ENCODE results near the gene ATP5MC2. TPM values are rescaled to one million over a fixed set of nuclear protein-coding genes. Genes with fewer than 3 reads are reported as not detected.

The ATP5MC2 gene
- polyA plus RNA-seq, 3 donors, result 498 to 587 (median 522) TPM

DNA sequence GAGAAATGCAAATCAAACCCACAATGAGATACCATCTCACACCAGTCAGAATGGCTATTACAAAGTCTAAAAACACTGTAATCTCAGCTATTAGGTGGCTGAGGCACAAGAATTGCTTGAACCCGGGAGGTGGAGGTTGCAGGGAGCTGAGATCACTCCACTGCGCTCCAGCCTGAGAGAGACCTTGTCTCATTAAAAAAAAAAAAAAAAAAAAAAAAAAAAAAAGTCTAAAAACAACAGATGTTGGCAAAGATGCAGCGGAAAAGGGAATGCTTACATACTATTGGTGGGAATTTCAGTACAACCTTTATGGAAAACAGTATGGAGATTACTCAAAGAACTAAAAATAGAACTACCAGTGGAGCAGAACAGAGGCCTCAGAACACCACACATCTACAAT lies 30.7 kb downstream of the ATP5MC2 start:
- intact Hi-C loops (cut with micrococcal nuclease), result no loop called here
- no peaks in the 10 kb centered on the region for H3K36me3 Mint-ChIP-seq
- TF ChIP-seq, protein P1, sequence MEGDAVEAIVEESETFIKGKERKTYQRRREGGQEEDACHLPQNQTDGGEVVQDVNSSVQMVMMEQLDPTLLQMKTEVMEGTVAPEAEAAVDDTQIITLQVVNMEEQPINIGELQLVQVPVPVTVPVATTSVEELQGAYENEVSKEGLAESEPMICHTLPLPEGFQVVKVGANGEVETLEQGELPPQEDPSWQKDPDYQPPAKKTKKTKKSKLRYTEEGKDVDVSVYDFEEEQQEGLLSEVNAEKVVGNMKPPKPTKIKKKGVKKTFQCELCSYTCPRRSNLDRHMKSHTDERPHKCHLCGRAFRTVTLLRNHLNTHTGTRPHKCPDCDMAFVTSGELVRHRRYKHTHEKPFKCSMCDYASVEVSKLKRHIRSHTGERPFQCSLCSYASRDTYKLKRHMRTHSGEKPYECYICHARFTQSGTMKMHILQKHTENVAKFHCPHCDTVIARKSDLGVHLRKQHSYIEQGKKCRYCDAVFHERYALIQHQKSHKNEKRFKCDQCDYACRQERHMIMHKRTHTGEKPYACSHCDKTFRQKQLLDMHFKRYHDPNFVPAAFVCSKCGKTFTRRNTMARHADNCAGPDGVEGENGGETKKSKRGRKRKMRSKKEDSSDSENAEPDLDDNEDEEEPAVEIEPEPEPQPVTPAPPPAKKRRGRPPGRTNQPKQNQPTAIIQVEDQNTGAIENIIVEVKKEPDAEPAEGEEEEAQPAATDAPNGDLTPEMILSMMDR (IDR thresholded peaks at IDR 0.05), result no peak
- Histone ChIP-seq H2AFZ (ENCODE audit: insufficient read depth, low read depth, low read length, poor library complexity, severe bottlenecking) (no peak overlapping the region), H3K4me2 (replicated peaks; ENCODE audit: extremely low read depth, low read length, poor library complexity, severe bottlenecking) (no peak overlapping the region), H3K9me3 (replicated peaks in 1 of 2; ENCODE audit: control insufficient read depth in 1 of 2, insufficient read depth in 1 of 2, low read length in 2 of 2) (no peaks in the 10 kb centered on the region), H3K27ac (ENCODE audit: low read depth in 1 of 2, low read length in 2 of 2) (no peak overlapping the region), H3K9ac (ENCODE audit: insufficient read depth, low read length, poor library complexity, severe bottlenecking) (no peak overlapping the region), H4K20me1 (ENCODE audit: insufficient read depth, low read length) (no peaks in the 10 kb centered on the region), H3K4me1 (ENCODE audit: control insufficient read depth in 1 of 2, insufficient read depth in 2 of 2, low read length in 2 of 2) (no peaks in the 10 kb centered on the region), H3K36me3 (replicated peaks in 1 of 2; ENCODE audit: control insufficient read depth in 1 of 2, insufficient read depth in 2 of 2, low read length in 2 of 2) (no peaks in the 10 kb centered on the region), H3K79me2 (ENCODE audit: insufficient read depth, low read length) (no peaks in the 10 kb centered on the region), H3K4me3 (replicated peaks in 1 of 3; ENCODE audit: low read depth in 2 of 3, low read length in 3 of 3) (no peak overlapping the region), H3K27me3 (ENCODE audit: control insufficient read depth in 2 of 2, insufficient read depth in 2 of 2, low read length in 2 of 2) (no peaks in the 10 kb centered on the region)
- peaks cover 0 to 5% (median 0%) of the 10 kb centered on the region in 7 donors for H3K9me3 Mint-ChIP-seq
- no peaks in the 10 kb centered on the region for H3K27me3 Mint-ChIP-seq (ENCODE audit: low read depth in 3 of 3)
- no CpG with 5 or more reads among the region's 3 CpGs for WGBS (ENCODE audit: insufficient coverage)
- DNase-seq, result no peak
- H3K4me1 Mint-ChIP-seq, result no peaks in the 10 kb centered on the region
- H3K4me3 Mint-ChIP-seq, result no peak overlapping the region
- H3K27ac Mint-ChIP-seq, result no peak overlapping the region

- Mint-ChIP-seq H3K27ac (no peak overlapping the region), H3K27me3 (ENCODE audit: low read depth in 3 of 3) (peaks cover 0 to 1% (median 0%) of the 10 kb centered on the region in 3 donors), H3K9me3 (peaks cover 0 to 5% (median 1%) of the 10 kb centered on the region in 7 donors), H3K4me3 (no peak overlapping the region), H3K36me3 (no peaks in the 10 kb centered on the region), H3K4me1 (peaks cover 2% of the 10 kb centered on the region)
- Histone ChIP-seq H3K27ac (ENCODE audit: low read depth in 1 of 2, low read length in 2 of 2) (no peak overlapping the region), H3K79me2 (ENCODE audit: insufficient read depth, low read length) (no peaks in the 10 kb centered on the region), H4K20me1 (ENCODE audit: insufficient read depth, low read length) (no peaks in the 10 kb centered on the region), H3K27me3 (ENCODE audit: control insufficient read depth in 2 of 2, insufficient read depth in 2 of 2, low read length in 2 of 2) (no peaks in the 10 kb centered on the region), H3K4me2 (replicated peaks; ENCODE audit: extremely low read depth, low read length, poor library complexity, severe bottlenecking) (no peak overlapping the region), H3K9me3 (replicated peaks in 1 of 2; ENCODE audit: control insufficient read depth in 1 of 2, insufficient read depth in 1 of 2, low read length in 2 of 2) (no peaks in the 10 kb centered on the region), H3K4me1 (ENCODE audit: control insufficient read depth in 1 of 2, insufficient read depth in 2 of 2, low read length in 2 of 2) (no peaks in the 10 kb centered on the region), H2AFZ (ENCODE audit: insufficient read depth, low read depth, low read length, poor library complexity, severe bottlenecking) (no peak overlapping the region), H3K36me3 (replicated peaks in 1 of 2; ENCODE audit: control insufficient read depth in 1 of 2, insufficient read depth in 2 of 2, low read length in 2 of 2) (no peaks in the 10 kb centered on the region), H3K9ac (ENCODE audit: insufficient read depth, low read length, poor library complexity, severe bottlenecking) (no peak overlapping the region), H3K4me3 (replicated peaks in 1 of 3; ENCODE audit: low read depth in 2 of 3, low read length in 3 of 3) (no peak overlapping the region)
- intact Hi-C loops (cut with micrococcal nuclease), result no loop called here
- 94% methylated on average over 3 of the region's 3 CpGs for WGBS (ENCODE audit: insufficient coverage)
- TF ChIP-seq, protein P1 (IDR thresholded peaks at IDR 0.05), result no peak
- DNase-seq, result no peak
Observed at GRCh38 chr12:53644133-53644532, 31.8 kb downstream of the ATP5MC2 start.

All from CD14-positive monocyte (primary cell).